GM06990 (cell line): Measurements from ENCODE around the gene DNAH9.

ENCODE experiments used
- DNase-seq: peaks from one replicate; pipeline ENCODE4 v3.0.0-alpha.2; 2011; ENCODE audit not compliant: insufficient read length; ENCODE audit errors: extremely low read depth
- H3K27me3 ChIP-seq: replicated peaks from 2 replicates; pipeline ENCODE4 v1.6.0; 2011; ENCODE audit warnings: low read length; ENCODE audit not compliant: control insufficient read depth, insufficient read depth
- H3K36me3 ChIP-seq: 2 replicates; pipeline ENCODE4 v1.5.1; 2011; ENCODE audit warnings: low read length; ENCODE audit not compliant: control insufficient read depth, insufficient read depth
- H3K4me3 ChIP-seq: replicated peaks from 2 replicates; pipeline ENCODE4 v1.5.1; 2011; ENCODE audit warnings: low read depth, mild to moderate bottlenecking, control low read depth, low read length
- CTCF ChIP-seq: IDR thresholded peaks from 2 replicates; pipeline ENCODE4 v1.5.1; 2011; ENCODE audit warnings: low read length, control low read depth, mild to moderate bottlenecking, inconsistent platforms; ENCODE audit not compliant: insufficient read depth, poor library complexity, severe bottlenecking

The DNAH9 gene

GRCh38 chr17:11739848-11740247 lies 141.6 kb downstream of the DNAH9 start:
- no peak overlapping the region for H3K4me3 ChIP-seq
- no peak for TF ChIP-seq CTCF
- no peaks in the 10 kb centered on the region for H3K36me3 ChIP-seq
- H3K27me3 ChIP-seq, result no peaks in the 10 kb centered on the region
- no peak for DNase-seq

- TF ChIP-seq CTCF, result no peak
- no peaks in the 10 kb centered on the region for H3K27me3 ChIP-seq
- no peak for DNase-seq
- no peaks in the 10 kb centered on the region for H3K36me3 ChIP-seq
- H3K4me3 ChIP-seq, result no peak overlapping the region
These were observed 144.6 kb downstream of the DNAH9 start for GRCh38 chr17:11742886-11743285.

- Histone ChIP-seq H3K36me3 (no peaks in the 10 kb centered on the region), H3K4me3 (no peak overlapping the region), H3K27me3 (no peaks in the 10 kb centered on the region)
- no peak for TF ChIP-seq CTCF
- DNase-seq, result no peak
These were observed 146.4 kb downstream of the DNAH9 start for GRCh38 chr17:11744696-11745095.

GRCh38 chr17:11747441-11747840 lies 149.2 kb downstream of the DNAH9 start:
- no peak overlapping the region for H3K4me3 ChIP-seq
- H3K36me3 ChIP-seq, result no peaks in the 10 kb centered on the region
- TF ChIP-seq CTCF, result no peak
- H3K27me3 ChIP-seq, result no peaks in the 10 kb centered on the region
- no peak for DNase-seq

- Histone ChIP-seq H3K36me3 (no peaks in the 10 kb centered on the region), H3K27me3 (no peaks in the 10 kb centered on the region), H3K4me3 (no peak overlapping the region)
- no peak for DNase-seq
- no peak for TF ChIP-seq CTCF
These were observed 159.5 kb downstream of the DNAH9 start for GRCh38 chr17:11757815-11758214.

- H3K27me3 ChIP-seq, result no peaks in the 10 kb centered on the region
- TF ChIP-seq CTCF, result no peak
- H3K4me3 ChIP-seq, result no peak overlapping the region
- no peak for DNase-seq
- H3K36me3 ChIP-seq, result no peaks in the 10 kb centered on the region
These were observed 169.8 kb downstream of the DNAH9 start for GRCh38 chr17:11768106-11768505.
